GM19467 (cell line): ENCODE results near the gene RNF31.
"Not testable (repeated sequence)": the region's sequence is repeated elsewhere in the genome, so short reads cannot be mapped to it uniquely, and the experiment has no call there.

Experiments used
- ATAC-seq: cut with Tn5 transposase; IDR thresholded peaks from one replicate; pipeline ENCODE4 v1.9.1; 2021; ENCODE audit warnings: mild to moderate bottlenecking, moderate library complexity; ENCODE audit not compliant: unreplicated experiment

RNF31 gene

GRCh38 chr14:24146978-24147760 is at the start of gene RNF31:
Gene RNF31 (plus strand): TSS chr14:24147498. CDS start chr14:24147699, 201 bp downstream.
- ATAC-seq: peak; percentile 78

GRCh38 chr14:24098229-24098926 is 48.9 kb upstream of the RNF31 start:
- ATAC-seq: no peak

GRCh38 chr14:24098927-24099813 is 48.1 kb upstream of the RNF31 start:
- ATAC-seq: no peak

DNA sequence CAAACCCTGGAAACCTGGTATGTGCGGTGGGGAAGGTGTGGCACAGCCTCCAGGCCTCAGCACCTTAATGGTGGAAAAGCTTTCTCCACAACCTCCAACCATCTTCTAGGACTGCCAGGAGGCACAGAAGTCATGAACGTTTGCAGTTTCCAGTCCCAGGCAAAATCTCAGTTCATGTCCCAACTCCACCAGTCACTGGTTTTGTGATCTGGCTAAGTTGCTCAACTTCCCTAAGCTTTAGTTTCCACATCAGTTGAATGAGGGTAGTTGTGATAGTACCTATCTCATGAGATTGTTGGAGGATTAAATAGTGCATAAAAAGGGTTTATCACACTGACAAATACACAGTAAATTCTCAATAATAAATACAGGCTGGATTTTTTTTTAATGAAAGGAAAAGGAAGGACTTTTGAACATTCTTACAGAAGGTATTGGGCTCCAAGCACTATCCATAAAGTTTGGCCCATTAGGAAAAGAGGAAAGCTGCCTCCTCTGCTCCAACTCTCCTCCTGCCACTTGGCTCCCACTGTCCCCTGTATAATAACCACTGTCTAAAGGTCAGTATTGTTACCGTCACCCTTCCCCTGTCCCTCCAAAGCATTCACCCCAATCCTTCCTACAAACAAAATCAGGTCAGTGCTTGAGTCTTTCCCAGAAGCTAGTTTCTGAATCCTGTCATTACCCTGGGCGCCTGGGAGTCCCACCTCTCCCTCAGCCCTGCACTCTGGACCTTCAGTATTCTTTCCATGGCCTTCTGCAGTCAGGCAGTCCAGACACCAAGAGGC is 46.9 kb upstream of the RNF31 start:
- no peak for ATAC-seq

GRCh38 chr14:24100982-24101494 is 46.3 kb upstream of the RNF31 start:
- ATAC-seq: no peak

GRCh38 chr14:24102357-24103048 is 44.8 kb upstream of the RNF31 start:
- no peak for ATAC-seq

- ATAC-seq: no peak
These were observed 43.8 kb upstream of the RNF31 start for GRCh38 chr14:24103451-24103850.

DNA sequence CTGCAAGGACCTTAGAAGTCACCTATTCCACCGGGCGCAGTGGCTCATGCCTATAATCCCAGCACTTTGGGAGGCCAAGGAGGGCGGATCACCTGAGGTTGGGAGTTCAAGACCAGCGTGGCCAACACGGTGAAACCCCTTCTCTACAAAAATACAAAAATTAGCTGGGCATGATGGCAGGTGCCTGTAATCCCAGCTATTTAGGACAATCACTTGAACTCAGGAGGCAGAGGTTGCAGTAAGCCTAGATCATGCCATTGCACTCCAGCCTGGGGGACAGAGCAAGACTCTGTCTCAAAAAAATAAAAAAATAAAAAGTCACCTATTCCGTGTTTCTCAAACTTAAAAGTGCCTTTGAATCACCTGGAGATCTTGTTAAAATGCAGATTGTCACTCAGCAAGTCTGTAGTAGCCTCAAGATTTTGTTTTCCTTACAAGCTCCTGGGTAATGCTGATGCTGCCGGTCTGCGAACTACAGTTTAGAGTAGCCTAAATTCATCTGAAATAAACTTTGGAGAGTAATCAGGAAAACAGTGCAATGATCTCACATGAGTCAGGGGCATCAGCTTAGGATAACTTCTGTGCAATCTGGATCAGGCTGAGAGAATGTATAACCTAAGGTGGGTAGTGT is 41.6 kb upstream of the RNF31 start:
- ATAC-seq: not testable (repeated sequence)

- ATAC-seq: no peak
These were observed 40.5 kb upstream of the RNF31 start for GRCh38 chr14:24106672-24107271.

GRCh38 chr14:24108336-24108874 is 38.9 kb upstream of the RNF31 start:
- no peak for ATAC-seq

- ATAC-seq: no peak
These were observed 37.2 kb upstream of the RNF31 start for GRCh38 chr14:24110060-24110459.

DNA sequence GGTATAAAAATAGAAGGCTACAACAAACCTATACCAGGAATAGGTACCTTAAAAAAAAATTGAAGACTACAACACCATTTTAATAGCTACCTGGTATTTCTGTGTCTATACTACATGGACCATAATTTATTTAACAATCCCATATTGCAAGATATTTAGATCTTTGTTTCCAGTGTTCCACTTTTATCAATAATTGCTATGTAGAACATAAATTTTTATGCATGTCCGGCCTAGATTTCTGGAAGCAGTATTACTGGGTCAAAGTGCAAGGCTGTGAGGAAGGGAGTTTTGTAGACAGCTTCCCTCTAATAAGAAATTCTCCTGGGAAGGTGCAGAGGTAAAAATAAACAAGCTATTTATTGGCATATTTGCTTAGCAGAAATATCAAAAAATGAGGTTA is 36.8 kb upstream of the RNF31 start:
- no peak for ATAC-seq

GRCh38 chr14:24113379-24113800 is 33.9 kb upstream of the RNF31 start:
- ATAC-seq: no peak

DNA sequence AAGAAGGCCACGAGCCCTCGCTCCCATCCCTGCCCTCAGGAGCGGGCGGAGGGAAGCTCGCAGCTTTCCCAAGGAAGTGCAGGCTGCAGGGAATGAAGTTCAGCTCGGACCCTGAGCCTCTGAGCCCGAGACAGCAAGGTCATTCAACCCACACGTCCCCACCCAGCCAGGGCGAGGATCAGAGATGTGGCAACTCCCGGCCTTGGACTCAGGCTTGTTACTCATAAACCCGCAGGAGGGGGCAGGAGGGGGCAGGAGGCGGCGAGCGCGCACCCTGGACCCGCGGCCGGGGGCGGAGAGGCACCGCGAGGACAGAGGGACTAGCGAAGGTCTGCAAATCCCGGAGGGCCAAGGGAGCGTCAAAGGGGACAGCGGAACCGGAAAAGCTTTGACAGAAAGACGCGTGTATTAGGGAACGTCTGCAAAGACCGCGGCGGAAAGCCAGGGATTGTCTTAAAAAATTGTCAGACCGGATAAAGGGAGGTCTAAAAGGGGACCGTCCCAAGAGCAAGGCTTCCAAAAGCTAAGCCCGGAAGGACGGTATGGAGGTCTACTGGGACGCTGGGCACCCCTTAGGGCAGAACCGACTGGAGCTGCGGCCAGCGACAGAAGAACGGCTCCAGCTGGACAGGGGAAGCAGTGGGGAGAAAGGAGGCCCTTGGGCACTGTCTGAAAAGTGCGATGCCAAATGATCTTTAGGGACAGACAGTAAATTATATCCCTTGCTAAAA is 33.3 kb upstream of the RNF31 start:
- ATAC-seq: peak; percentile 35

DNA sequence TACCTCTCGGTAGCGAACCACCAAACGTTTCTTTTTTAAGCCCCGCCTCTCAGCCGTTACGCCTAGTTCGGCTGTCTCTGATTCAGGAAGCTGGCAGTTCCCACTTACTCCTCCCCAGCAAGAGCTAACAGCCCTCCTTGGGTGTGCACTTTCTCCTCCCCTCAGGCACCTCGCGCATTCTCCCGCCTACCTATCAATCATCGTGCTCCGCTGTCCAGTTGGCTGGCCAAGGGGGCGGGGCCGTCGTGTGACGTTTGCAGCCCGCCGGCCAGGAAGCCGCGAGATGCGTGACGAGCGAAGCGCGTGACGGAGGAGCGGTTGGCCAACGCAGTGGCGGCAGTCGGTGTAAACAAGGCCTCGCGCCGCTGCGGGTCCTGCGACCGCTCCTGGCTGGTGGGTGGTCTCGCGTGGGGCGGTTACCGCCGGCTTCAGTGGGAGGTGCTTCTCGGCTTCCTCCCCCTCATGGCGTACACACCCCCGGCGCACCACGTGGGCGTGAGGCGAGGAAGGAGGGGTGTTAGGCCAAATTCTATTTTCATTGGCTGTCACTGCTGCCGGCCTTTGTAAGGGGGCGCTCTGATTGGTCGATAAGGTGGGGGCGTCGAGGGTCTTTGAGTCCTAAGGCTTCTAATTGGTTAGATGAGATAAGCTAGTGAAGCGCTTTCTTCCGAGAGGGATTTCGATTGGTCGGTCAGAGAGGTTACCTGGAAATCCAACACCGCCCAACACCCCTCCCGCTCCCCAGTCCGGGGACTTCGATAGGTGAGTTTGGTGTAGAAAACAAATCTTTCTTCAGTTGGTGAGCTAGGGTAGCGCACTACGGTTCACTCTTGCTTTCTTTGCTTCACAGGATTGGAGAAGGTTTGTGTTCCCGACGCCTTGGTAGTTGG is 32.5 kb upstream of the RNF31 start, which contains the start of the genes DCAF11 and NRL:
Gene DCAF11, plus strand, starts transcription at position 246 of the 890 bp plus-strand sequence. CDS start 818 bp downstream, outside the sequence.
Gene NRL, minus strand, starts transcription at position 418 of the 890 bp plus-strand sequence. CDS start 32,101 bp downstream, outside the sequence.
- peak; percentile 77 for ATAC-seq

DNA sequence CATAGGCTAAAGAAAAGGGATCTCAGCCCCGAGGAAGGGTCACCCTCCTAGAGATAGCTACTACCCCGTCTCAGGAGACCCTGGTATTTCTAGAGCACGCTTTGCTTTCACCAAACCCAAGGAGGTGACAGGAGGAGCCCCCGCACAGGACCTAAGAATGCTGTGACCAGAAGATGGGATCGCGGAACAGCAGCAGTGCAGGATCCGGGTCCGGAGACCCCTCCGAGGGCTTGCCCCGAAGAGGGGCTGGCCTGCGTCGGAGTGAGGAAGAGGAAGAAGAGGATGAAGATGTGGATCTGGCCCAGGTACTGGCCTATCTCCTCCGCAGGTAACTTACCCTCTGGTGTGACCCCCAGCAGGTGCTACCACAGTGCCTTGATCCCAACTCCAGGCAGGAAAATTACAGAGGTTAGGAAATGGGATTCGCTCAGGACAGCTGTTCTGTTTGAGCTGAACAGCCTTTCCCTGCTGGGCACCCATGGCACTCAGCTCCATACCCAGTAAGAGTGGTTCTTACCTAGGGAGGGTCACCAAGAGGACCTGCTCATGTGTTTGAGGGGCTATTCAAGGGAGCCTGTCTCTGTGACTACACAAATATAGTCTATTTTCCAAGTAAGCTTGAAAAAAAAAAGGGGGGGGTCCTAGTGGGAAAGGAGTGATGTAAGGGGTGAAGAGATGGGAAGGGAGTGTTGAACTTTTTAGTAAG is 31.7 kb upstream of the RNF31 start:
- ATAC-seq: no peak
